Measurements from ENCODE around the gene MCHR1.

The MCHR1 gene

DNA sequence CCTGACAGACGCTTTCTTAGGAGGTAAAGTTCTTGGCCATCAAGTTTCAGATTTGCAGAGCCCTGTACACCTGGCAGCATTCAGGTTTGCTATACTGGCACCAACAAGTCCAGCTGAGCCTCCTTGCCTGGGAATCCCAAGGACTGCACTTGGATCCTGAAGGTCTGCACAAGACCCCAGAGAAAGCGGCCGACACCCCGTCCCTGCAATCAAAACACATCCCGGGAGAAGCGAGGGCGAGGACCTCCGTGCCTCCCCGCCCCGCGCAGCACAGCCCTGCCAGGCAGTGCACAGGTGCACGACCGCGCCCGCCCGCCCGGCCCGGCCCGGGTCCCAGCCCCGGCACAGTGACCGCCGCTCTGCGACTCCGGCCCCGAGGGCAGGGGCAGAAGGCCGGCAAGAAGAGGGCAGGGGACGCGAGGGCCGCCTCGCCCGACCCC is 43.3 kb upstream of the MCHR1 start:
- TF ChIP-seq EGR1 (IDR thresholded peaks at IDR 0.05) (0 out of 2 replicates have a peak, but pooled peaks have one; percentile 25), TCF12 (IDR thresholded peaks at IDR 0.05; ENCODE audit: low read depth) (no peak), ZBTB7A (IDR thresholded peaks at IDR 0.05; ENCODE audit: low read depth) (peak; percentile 83; the same call in 1 of the 2 replicates)

DNA sequence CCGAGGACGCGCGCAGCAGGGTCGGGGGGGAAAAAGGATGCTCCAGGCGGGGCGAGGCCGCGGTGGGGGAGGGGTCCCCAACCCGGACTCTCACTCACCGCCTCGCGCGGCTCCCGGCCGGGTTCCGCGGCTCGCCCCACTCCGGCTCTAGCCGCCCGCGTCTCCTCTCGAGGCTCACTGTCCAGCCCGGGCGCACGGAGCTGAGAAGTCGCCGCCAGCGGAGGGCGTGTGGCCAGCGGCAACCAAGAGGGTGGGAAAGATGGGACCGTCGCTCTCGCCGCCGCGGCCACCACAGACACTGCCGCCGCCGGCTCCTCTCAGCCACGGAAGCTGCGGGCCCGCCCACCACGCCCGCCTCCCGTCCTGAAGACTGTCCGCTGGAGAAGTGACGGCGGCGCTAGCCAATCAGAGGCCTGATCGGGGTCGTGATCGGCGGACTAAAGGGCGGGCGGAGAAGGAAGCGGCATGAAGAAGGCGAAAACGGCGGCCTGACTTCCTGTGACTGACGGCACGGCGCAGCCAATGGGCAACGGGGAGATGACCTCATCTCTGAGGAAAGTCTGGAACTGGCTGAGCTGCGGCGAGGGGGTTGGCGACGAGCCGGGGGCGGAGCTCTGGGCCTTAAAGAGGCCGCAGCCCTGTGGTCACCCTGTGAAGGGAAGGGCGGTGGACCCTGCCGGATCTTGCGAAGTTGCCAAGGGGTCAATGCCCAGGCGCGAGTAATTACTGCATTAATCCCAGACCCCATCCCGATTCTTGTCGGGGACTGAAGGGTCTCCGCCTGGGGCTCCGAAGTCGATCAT is 42.7 kb upstream of the MCHR1 start, which contains the start of gene MRTFA:
Gene MRTFA (minus strand): TSS at position 340 of the 803 bp plus-strand sequence.
- TF ChIP-seq ZBTB7A (IDR thresholded peaks at IDR 0.05; ENCODE audit: low read depth) = 0 out of 2 replicates have a peak, but pooled peaks have one; percentile 6
- TF ChIP-seq, protein P1, sequence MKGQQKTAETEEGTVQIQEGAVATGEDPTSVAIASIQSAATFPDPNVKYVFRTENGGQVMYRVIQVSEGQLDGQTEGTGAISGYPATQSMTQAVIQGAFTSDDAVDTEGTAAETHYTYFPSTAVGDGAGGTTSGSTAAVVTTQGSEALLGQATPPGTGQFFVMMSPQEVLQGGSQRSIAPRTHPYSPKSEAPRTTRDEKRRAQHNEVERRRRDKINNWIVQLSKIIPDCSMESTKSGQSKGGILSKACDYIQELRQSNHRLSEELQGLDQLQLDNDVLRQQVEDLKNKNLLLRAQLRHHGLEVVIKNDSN (IDR thresholded peaks at IDR 0.05) = no peak
- TF ChIP-seq CREB1 (IDR thresholded peaks at IDR 0.05; ENCODE audit: low read depth) = peak; percentile 70
- TF ChIP-seq, protein P2, sequence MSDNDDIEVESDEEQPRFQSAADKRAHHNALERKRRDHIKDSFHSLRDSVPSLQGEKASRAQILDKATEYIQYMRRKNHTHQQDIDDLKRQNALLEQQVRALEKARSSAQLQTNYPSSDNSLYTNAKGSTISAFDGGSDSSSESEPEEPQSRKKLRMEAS (IDR thresholded peaks at IDR 0.05) = peak; percentile 49; the same call in 1 of the 2 replicates
- TF ChIP-seq TAF1 (IDR thresholded peaks at IDR 0.05; ENCODE audit: low read depth) = peak; percentile 94
- TF ChIP-seq YY1 (IDR thresholded peaks at IDR 0.05; ENCODE audit: low read depth) = peak; percentile 46; the same call in 1 of the 2 replicates
- TF ChIP-seq EP300 (IDR thresholded peaks at IDR 0.05; ENCODE audit: borderline replicate concordance) = peak; percentile 15; the same call in 1 of the 2 replicates
- TF ChIP-seq, protein P3, sequence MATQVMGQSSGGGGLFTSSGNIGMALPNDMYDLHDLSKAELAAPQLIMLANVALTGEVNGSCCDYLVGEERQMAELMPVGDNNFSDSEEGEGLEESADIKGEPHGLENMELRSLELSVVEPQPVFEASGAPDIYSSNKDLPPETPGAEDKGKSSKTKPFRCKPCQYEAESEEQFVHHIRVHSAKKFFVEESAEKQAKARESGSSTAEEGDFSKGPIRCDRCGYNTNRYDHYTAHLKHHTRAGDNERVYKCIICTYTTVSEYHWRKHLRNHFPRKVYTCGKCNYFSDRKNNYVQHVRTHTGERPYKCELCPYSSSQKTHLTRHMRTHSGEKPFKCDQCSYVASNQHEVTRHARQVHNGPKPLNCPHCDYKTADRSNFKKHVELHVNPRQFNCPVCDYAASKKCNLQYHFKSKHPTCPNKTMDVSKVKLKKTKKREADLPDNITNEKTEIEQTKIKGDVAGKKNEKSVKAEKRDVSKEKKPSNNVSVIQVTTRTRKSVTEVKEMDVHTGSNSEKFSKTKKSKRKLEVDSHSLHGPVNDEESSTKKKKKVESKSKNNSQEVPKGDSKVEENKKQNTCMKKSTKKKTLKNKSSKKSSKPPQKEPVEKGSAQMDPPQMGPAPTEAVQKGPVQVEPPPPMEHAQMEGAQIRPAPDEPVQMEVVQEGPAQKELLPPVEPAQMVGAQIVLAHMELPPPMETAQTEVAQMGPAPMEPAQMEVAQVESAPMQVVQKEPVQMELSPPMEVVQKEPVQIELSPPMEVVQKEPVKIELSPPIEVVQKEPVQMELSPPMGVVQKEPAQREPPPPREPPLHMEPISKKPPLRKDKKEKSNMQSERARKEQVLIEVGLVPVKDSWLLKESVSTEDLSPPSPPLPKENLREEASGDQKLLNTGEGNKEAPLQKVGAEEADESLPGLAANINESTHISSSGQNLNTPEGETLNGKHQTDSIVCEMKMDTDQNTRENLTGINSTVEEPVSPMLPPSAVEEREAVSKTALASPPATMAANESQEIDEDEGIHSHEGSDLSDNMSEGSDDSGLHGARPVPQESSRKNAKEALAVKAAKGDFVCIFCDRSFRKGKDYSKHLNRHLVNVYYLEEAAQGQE (IDR thresholded peaks at IDR 0.05; ENCODE audit: low read depth) = no peak
- no peak for TF ChIP-seq FOXM1 (IDR thresholded peaks at IDR 0.05; ENCODE audit: borderline replicate concordance, low read depth)

DNA sequence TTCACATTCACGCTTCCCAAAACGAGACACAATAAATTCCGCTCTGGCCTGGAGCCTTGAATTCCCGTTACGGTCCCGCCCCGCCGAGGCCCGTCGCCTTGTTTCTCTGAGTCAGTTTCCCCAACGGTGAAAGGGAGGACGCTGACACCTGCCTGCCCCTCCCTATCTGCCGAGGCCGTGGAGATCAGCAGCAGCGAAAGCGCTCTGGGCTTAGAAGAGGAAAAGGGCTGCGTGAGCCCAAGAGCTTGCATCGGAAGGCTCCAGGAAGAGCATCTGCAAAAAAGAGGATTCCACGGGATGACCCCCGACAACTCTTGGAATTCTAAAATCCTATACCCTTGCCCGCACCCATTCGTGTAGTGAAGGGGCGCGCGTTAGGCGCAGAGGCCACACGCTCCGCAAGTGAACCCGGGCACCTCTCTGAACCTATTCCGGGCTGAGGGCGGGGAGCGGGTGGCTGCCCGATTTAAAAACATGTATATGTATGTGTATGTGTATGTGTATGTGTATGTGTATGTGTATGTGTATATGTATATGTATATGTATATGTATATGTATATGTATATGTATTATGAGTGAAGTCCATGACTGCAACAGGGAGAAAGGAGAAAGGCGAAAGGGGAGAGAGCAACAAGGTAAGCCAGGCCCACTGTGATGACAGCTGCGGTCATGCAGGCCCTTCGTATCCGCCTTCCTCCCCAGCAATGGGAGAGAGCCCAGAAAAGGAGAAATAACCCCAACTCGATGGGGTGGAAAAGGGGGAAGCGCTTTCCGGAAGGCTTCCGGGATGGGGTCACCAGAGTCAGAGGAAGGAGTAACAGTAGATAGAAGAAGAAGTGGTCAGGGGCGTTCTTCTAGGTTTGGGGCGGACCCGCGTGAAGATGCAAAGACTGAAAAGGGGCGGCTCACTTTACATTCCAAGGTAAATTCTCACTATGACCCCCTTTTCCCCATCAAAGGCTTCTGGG is 41.8 kb upstream of the MCHR1 start:
- TF ChIP-seq, protein P3 (IDR thresholded peaks at IDR 0.05; ENCODE audit: low read depth) = no peak
- TF ChIP-seq, protein P2 (IDR thresholded peaks at IDR 0.05) = 0 out of 2 replicates have a peak, but pooled peaks have one; percentile 5

DNA sequence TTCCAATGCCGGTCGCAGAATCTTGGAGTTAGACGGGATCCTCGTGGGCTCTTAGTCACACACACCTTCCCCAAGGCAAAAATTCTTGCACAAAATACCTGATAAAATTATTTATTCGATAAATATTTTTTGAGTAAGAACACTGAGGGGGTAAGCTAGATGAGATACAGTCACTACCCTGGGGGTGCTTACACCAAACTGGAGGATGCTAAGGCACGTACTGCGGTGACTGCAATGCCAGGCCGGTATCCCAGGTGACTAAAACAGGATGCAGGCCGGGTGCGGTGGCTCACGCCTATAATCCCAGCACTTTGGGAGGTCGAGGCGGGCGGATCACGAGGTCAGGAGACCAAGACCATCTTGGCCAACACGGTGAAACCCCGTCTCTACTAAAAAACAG is 41.0 kb upstream of the MCHR1 start:
- TF ChIP-seq CREB1 (IDR thresholded peaks at IDR 0.05; ENCODE audit: low read depth) = no peak

DNA sequence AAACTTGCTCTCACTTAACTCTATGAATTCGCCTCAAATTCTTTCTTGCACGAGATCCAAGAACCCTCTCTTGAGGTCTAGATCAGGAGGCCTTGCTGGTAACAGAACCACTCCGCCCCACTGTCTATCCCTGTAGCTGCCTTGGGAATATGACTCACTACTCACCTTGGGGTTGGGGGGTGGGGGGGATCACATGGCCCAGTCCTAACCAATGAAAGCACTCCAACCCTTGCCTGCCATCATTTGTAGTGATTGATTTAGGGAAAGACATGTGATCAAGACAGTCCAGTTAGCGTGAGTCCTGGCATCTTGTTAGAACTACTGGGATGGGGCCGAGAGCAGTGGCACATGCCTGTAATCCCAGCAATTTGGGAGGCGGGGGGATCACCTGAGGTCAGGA is 38.0 kb upstream of the MCHR1 start:
- TF ChIP-seq, protein P1 (IDR thresholded peaks at IDR 0.05) = peak; percentile 90
- TF ChIP-seq TCF12 (IDR thresholded peaks at IDR 0.05; ENCODE audit: low read depth) = no peak

DNA sequence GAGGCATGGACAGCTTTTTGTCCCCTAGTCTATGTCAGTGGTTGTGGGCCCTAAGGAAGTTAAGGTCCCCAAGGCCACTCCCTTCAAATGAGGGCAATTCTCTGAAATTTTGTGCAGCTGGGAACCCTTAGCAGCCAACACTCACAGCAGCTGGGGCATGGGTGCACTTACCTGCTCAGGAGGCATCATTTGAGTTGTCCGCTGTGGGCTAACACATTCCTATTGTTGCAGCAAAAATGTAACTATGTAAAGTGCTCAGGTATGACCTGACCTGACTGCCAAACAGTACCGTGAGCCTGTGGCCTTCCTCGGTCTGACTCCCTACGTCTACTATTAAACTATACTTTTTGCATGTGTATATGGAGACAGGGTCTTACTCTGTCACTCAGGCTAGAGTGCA is 37.0 kb upstream of the MCHR1 start:
- no peak for TF ChIP-seq TCF12 (IDR thresholded peaks at IDR 0.05; ENCODE audit: low read depth)
- TF ChIP-seq, protein P3 (IDR thresholded peaks at IDR 0.05; ENCODE audit: low read depth) = no peak
- no peak for TF ChIP-seq YY1 (IDR thresholded peaks at IDR 0.05; ENCODE audit: low read depth)
- no peak for TF ChIP-seq ZBTB7A (IDR thresholded peaks at IDR 0.05; ENCODE audit: low read depth)
- no peak for TF ChIP-seq EP300 (IDR thresholded peaks at IDR 0.05; ENCODE audit: borderline replicate concordance)
- no peak for TF ChIP-seq TEAD4 (IDR thresholded peaks at IDR 0.05)
- TF ChIP-seq FOXM1 (IDR thresholded peaks at IDR 0.05; ENCODE audit: borderline replicate concordance, low read depth) = no peak
- TF ChIP-seq, protein P1 (IDR thresholded peaks at IDR 0.05) = no peak
- TF ChIP-seq NFIC (IDR thresholded peaks at IDR 0.05) = no peak
- no peak for TF ChIP-seq TAF1 (IDR thresholded peaks at IDR 0.05; ENCODE audit: low read depth)
- TF ChIP-seq EGR1 (IDR thresholded peaks at IDR 0.05) = no peak
- no peak for TF ChIP-seq CEBPB (IDR thresholded peaks at IDR 0.05)
- TF ChIP-seq RAD21 (IDR thresholded peaks at IDR 0.05; ENCODE audit: low read depth) = no peak
- no peak for TF ChIP-seq CREB1 (IDR thresholded peaks at IDR 0.05; ENCODE audit: low read depth)
- TF ChIP-seq, protein P2 (IDR thresholded peaks at IDR 0.05) = no peak

Data from Ishikawa (cell line).